H1 (cell line): ENCODE data around the gene ADAMTS6. TPM values are rescaled to one million over a fixed set of nuclear protein-coding genes. Genes with fewer than 3 reads are reported as not detected.

ENCODE experiments used
- ATF2 ChIP-seq: IDR thresholded peaks from 2 replicates; pipeline ENCODE4 v1.6.1; 2012; ENCODE audit warnings: low read length, inconsistent platforms
- CBX5 ChIP-seq: fragments of 300-800, 300-1000 bp; sonication (generic); IDR thresholded peaks from 2 replicates; pipeline ENCODE4 v1.7.1; 2016; ENCODE audit warnings: antibody characterized with exemption, low read length, low read depth
- EGR1 ChIP-seq: IDR thresholded peaks from 2 replicates; pipeline ENCODE4 v1.6.1; 2011; ENCODE audit warnings: low read depth, low read length, borderline replicate concordance
- NANOG ChIP-seq: IDR thresholded peaks from 2 replicates; pipeline ENCODE4 v1.6.1; 2011; ENCODE audit warnings: low read length, low read depth, mild to moderate bottlenecking, inconsistent platforms; ENCODE audit not compliant: insufficient read depth, poor library complexity, severe bottlenecking
- RAD21 ChIP-seq, 2 experiments: IDR thresholded peaks in 1 of 2; conservative IDR thresholded peaks in 1 of 2; 2 replicates each; pipeline ENCODE4 v1.6.1; 2011; ENCODE audit warnings: low read depth in 2 of 2, low read length in 2 of 2, improper control_type of control experiment in 1 of 2, inconsistent platforms in 1 of 2, mild to moderate bottlenecking in 1 of 2, moderate library complexity in 1 of 2
- SAP30 ChIP-seq: fragments of 300-600 bp; sonication (generic); IDR thresholded peaks from 2 replicates; pipeline ENCODE4 v1.7.1; 2012; ENCODE audit warnings: low read length, moderate library complexity, mild to moderate bottlenecking, inconsistent platforms; ENCODE audit not compliant: insufficient read depth, insufficient replicate concordance
- SP4 ChIP-seq: IDR thresholded peaks from 2 replicates; pipeline ENCODE4 v1.6.1; 2012; ENCODE audit warnings: low read length, inconsistent platforms
- SUZ12 ChIP-seq: fragments of 200-600 bp; sonication (generic); IDR thresholded peaks from 2 replicates; pipeline ENCODE4 v1.6.1; 2012; ENCODE audit warnings: mild to moderate bottlenecking, inconsistent platforms, low read length, moderate library complexity, mixed read lengths
- polyA plus RNA-seq, 7 experiments: library from polyadenylated mRNA; depleted of rRNA in 3 of 7; stranded (reverse) in 5 of 7; unstranded in 2 of 7; fragments of >200 nt in 5 of 7; fragments of 200-250 nt in 2 of 7; gene quantifications; 1 replicate in 5 of 7; 2 replicates in 1 of 7; 4 replicates in 1 of 7; pipeline versions ENCODE4 v1.2.1 to v1.2.3, GENCODE V29; 2011 to 2013; ENCODE audit warnings: missing spikeins in 2 of 7, mixed read lengths in 2 of 7
- total RNA-seq: library from RNA; stranded (reverse); fragmentation: NEBNext Ultra II Directional; extraction: Animal tissue kit (Norgen Biotek cat#: 25700); gene quantifications from 2 replicates; pipeline ENCODE4 v1.2.1, GENCODE V29; 2021
- TF ChIP-seq, protein P1 (sequence below): fragments of 300-600 bp; sonication (generic); IDR thresholded peaks from 2 replicates; pipeline ENCODE4 v1.7.1; 2012; ENCODE audit warnings: low read length, moderate library complexity, mild to moderate bottlenecking, inconsistent platforms; ENCODE audit not compliant: insufficient replicate concordance

ADAMTS6 gene
- total and polyA plus RNA-seq, 2 of the 8 experiments (the other 6 are each of a cell fraction or from before 2014, with no cell fraction given): 0.74 to 2.4 TPM

DNA sequence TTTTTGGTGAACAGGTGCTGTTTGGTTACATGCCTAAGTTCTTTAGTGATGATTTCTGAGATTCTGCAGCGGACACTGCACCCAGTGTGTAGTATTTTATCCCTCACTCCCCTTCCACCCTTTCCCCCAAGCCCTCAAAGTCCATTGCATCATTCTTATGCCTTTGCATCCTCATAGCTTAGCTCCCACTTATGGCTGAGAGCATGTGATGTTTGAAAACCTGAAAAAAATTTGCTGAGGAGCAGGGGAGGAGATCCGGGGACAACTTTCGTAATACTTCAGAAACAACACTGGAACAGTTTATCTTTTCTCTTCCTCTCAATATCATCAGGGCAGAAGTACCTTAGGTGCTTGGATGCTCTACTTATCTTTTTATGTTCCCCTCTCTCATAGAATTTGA is 226.4 kb downstream of the ADAMTS6 start (continued):
- TF ChIP-seq, protein P1, sequence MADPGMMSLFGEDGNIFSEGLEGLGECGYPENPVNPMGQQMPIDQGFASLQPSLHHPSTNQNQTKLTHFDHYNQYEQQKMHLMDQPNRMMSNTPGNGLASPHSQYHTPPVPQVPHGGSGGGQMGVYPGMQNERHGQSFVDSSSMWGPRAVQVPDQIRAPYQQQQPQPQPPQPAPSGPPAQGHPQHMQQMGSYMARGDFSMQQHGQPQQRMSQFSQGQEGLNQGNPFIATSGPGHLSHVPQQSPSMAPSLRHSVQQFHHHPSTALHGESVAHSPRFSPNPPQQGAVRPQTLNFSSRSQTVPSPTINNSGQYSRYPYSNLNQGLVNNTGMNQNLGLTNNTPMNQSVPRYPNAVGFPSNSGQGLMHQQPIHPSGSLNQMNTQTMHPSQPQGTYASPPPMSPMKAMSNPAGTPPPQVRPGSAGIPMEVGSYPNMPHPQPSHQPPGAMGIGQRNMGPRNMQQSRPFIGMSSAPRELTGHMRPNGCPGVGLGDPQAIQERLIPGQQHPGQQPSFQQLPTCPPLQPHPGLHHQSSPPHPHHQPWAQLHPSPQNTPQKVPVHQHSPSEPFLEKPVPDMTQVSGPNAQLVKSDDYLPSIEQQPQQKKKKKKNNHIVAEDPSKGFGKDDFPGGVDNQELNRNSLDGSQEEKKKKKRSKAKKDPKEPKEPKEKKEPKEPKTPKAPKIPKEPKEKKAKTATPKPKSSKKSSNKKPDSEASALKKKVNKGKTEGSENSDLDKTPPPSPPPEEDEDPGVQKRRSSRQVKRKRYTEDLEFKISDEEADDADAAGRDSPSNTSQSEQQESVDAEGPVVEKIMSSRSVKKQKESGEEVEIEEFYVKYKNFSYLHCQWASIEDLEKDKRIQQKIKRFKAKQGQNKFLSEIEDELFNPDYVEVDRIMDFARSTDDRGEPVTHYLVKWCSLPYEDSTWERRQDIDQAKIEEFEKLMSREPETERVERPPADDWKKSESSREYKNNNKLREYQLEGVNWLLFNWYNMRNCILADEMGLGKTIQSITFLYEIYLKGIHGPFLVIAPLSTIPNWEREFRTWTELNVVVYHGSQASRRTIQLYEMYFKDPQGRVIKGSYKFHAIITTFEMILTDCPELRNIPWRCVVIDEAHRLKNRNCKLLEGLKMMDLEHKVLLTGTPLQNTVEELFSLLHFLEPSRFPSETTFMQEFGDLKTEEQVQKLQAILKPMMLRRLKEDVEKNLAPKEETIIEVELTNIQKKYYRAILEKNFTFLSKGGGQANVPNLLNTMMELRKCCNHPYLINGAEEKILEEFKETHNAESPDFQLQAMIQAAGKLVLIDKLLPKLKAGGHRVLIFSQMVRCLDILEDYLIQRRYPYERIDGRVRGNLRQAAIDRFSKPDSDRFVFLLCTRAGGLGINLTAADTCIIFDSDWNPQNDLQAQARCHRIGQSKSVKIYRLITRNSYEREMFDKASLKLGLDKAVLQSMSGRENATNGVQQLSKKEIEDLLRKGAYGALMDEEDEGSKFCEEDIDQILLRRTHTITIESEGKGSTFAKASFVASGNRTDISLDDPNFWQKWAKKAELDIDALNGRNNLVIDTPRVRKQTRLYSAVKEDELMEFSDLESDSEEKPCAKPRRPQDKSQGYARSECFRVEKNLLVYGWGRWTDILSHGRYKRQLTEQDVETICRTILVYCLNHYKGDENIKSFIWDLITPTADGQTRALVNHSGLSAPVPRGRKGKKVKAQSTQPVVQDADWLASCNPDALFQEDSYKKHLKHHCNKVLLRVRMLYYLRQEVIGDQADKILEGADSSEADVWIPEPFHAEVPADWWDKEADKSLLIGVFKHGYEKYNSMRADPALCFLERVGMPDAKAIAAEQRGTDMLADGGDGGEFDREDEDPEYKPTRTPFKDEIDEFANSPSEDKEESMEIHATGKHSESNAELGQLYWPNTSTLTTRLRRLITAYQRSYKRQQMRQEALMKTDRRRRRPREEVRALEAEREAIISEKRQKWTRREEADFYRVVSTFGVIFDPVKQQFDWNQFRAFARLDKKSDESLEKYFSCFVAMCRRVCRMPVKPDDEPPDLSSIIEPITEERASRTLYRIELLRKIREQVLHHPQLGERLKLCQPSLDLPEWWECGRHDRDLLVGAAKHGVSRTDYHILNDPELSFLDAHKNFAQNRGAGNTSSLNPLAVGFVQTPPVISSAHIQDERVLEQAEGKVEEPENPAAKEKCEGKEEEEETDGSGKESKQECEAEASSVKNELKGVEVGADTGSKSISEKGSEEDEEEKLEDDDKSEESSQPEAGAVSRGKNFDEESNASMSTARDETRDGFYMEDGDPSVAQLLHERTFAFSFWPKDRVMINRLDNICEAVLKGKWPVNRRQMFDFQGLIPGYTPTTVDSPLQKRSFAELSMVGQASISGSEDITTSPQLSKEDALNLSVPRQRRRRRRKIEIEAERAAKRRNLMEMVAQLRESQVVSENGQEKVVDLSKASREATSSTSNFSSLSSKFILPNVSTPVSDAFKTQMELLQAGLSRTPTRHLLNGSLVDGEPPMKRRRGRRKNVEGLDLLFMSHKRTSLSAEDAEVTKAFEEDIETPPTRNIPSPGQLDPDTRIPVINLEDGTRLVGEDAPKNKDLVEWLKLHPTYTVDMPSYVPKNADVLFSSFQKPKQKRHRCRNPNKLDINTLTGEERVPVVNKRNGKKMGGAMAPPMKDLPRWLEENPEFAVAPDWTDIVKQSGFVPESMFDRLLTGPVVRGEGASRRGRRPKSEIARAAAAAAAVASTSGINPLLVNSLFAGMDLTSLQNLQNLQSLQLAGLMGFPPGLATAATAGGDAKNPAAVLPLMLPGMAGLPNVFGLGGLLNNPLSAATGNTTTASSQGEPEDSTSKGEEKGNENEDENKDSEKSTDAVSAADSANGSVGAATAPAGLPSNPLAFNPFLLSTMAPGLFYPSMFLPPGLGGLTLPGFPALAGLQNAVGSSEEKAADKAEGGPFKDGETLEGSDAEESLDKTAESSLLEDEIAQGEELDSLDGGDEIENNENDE: no peak
- no peak for TF ChIP-seq RAD21 (IDR thresholded peaks at IDR 0.05 in 1 of 2, conservative IDR thresholded peaks at IDR 0.05 in 1 of 2; ENCODE audit: low read depth in 2 of 2, low read length in 2 of 2)
- no peak for TF ChIP-seq SP4
- no peak for TF ChIP-seq EGR1
- no peak for TF ChIP-seq CBX5
- TF ChIP-seq ATF2: no peak
- no peak for TF ChIP-seq SUZ12
- TF ChIP-seq SAP30: no peak
- TF ChIP-seq NANOG: no peak
